Endothelial cell of umbilical vein (primary cell): Measurements from ENCODE around the gene ZNF385D. TPM values are rescaled to one million over a fixed set of nuclear protein-coding genes. Genes with fewer than 3 reads are reported as not detected.

Source experiments
- BruUV-seq: library from RNA; stranded (reverse); fragments of 400-500 nt; replicated peaks from 2 replicates; lab custom pipeline; 2021; lab: Mats Ljungman, UMichigan
- CTCF ChIA-PET: fragments of 300-600, 350-600 bp; sonication (Branson Sonifier 250); formaldehyde crosslinking; loops from one replicate; lab custom pipeline; 2021; ENCODE audit warnings: antibody characterized with exemption, inconsistent platforms; lab: Charles Lee
- POLR2A ChIA-PET: fragments of 300-600, 350-600 bp; sonication (Branson Sonifier 250); formaldehyde crosslinking; loops from one replicate; lab custom pipeline; 2021; ENCODE audit warnings: antibody characterized with exemption, inconsistent platforms; lab: Charles Lee
- DNase-seq: peaks from one replicate; pipeline ENCODE4 v3.0.0-alpha.2; 2011; ENCODE audit warnings: low read depth, low spot score
- FAIRE-seq: peaks from 2 replicates; lab custom pipeline; 2011; peaks lifted over from hg19 to GRCh38; lab: Jason Lieb, UNC
- H2AFZ ChIP-seq: 2 replicates; pipeline ENCODE4 v1.6.0; 2012; ENCODE audit warnings: low read depth, low read length, control low read depth, inconsistent platforms
- H3K27ac ChIP-seq: 2 replicates; pipeline ENCODE4 v1.5.1; 2011; ENCODE audit warnings: low read depth, mild to moderate bottlenecking, control low read depth, low read length, moderate library complexity; ENCODE audit not compliant: insufficient read depth
- H3K27me3 ChIP-seq, 2 experiments: 2 replicates each; pipeline versions ENCODE4 v1.6.0 to v1.6.1; 2011; ENCODE audit warnings: low read length in 2 of 2, mixed read lengths in 1 of 2; ENCODE audit not compliant: control insufficient read depth in 2 of 2, insufficient read depth in 2 of 2
- H3K36me3 ChIP-seq, 2 experiments: 2 replicates in 1 of 2; 3 replicates in 1 of 2; pipeline ENCODE4 v1.5.1; 2011; ENCODE audit warnings: low read length in 2 of 2, mild to moderate bottlenecking in 1 of 2, moderate library complexity in 1 of 2; ENCODE audit not compliant: control insufficient read depth in 2 of 2, insufficient read depth in 2 of 2; ENCODE audit errors: extremely low read depth in 1 of 2
- H3K4me1 ChIP-seq: 3 replicates; pipeline ENCODE4 v1.5.1; 2011; ENCODE audit warnings: mild to moderate bottlenecking, low read length; ENCODE audit not compliant: control insufficient read depth, insufficient read depth; ENCODE audit errors: extremely low read depth
- H3K4me2 ChIP-seq: 2 replicates; pipeline ENCODE4 v1.6.1; 2011; ENCODE audit warnings: low read length, control low read depth, mixed read lengths; ENCODE audit not compliant: insufficient read depth
- H3K4me3 ChIP-seq, 3 experiments: fragments of 200-600 bp in 1 of 3; sonication (generic), shearing (Covaris generic) in 1 of 3; replicated peaks in 1 of 3; 2 replicates each; pipeline ENCODE4 v1.5.1; 2011 to 2016; ENCODE audit warnings: control low read depth in 3 of 3, low read length in 3 of 3, mild to moderate bottlenecking in 2 of 3, inconsistent platforms in 1 of 3, low read depth in 1 of 3, moderate library complexity in 1 of 3; ENCODE audit not compliant: insufficient read depth in 1 of 3
- H3K79me2 ChIP-seq: 2 replicates; pipeline ENCODE4 v1.6.0; 2012; ENCODE audit warnings: low read length, inconsistent platforms; ENCODE audit not compliant: control insufficient read depth, insufficient read depth
- H3K9ac ChIP-seq: replicated peaks from 2 replicates; pipeline ENCODE3; 2011; ENCODE audit warnings: low read length, control low read depth; ENCODE audit not compliant: insufficient read depth; ENCODE audit errors: extremely low read depth
- H3K9me1 ChIP-seq: replicated peaks from 3 replicates; pipeline ENCODE4 v1.6.0; 2011; ENCODE audit warnings: mild to moderate bottlenecking, low read length; ENCODE audit not compliant: control insufficient read depth, insufficient read depth; ENCODE audit errors: extremely low read depth
- H3K9me3 ChIP-seq: replicated peaks from 2 replicates; pipeline ENCODE4 v1.5.1; 2012; ENCODE audit warnings: low read length, inconsistent platforms; ENCODE audit not compliant: control insufficient read depth, insufficient read depth
- H4K20me1 ChIP-seq: replicated peaks from 2 replicates; pipeline ENCODE3; 2011; ENCODE audit warnings: mild to moderate bottlenecking, low read length; ENCODE audit not compliant: control insufficient read depth, insufficient read depth; ENCODE audit errors: extremely low read depth
- EZH2 ChIP-seq: IDR thresholded peaks from 2 replicates; pipeline ENCODE4 v1.6.1; 2012; ENCODE audit warnings: borderline replicate concordance, low read depth, mild to moderate bottlenecking, moderate library complexity, low read length, inconsistent platforms; ENCODE audit not compliant: severe bottlenecking
- FOS ChIP-seq: IDR thresholded peaks from 2 replicates; pipeline ENCODE4 v1.6.1; 2011; ENCODE audit warnings: mild to moderate bottlenecking, low read length, moderate library complexity, borderline replicate concordance; ENCODE audit not compliant: insufficient read depth
- GATA2 ChIP-seq: IDR thresholded peaks from 2 replicates; pipeline ENCODE4 v1.7.0; 2011; ENCODE audit warnings: low read depth, mild to moderate bottlenecking, moderate library complexity, mixed read lengths, low read length; ENCODE audit not compliant: insufficient read length, insufficient read depth
- JUN ChIP-seq: IDR thresholded peaks from 2 replicates; pipeline ENCODE4 v1.6.1; 2011; ENCODE audit warnings: borderline replicate concordance, low read depth; ENCODE audit not compliant: insufficient read length, insufficient read depth
- MAX ChIP-seq: IDR thresholded peaks from 2 replicates; pipeline ENCODE4 v1.6.1; 2011; ENCODE audit not compliant: insufficient read depth, insufficient read length
- MYC ChIP-seq: IDR thresholded peaks from one replicate; pipeline ENCODE4 v1.6.1; 2011; ENCODE audit warnings: mild to moderate bottlenecking, low read depth, low read length
- POLR2A ChIP-seq: IDR thresholded peaks from 2 replicates; pipeline ENCODE4 v1.6.1; 2012; ENCODE audit warnings: low read depth, mild to moderate bottlenecking, control low read depth, low read length
- POLR2AphosphoS5 ChIP-seq: IDR thresholded peaks from 2 replicates; pipeline ENCODE4 v1.6.1; 2012; ENCODE audit warnings: low read depth, mild to moderate bottlenecking, control low read depth, low read length, moderate library complexity; ENCODE audit not compliant: insufficient read depth
- dilution Hi-C: fragments of 300-500 bp; cut with MboI; formaldehyde crosslinking; loops from one replicate; pipeline ENCODE4 v1.15.0; 2019; ENCODE audit warnings: low sequenced_read_pairs; ENCODE audit not compliant: extremely low pct_ligation_motif_present
- intact Hi-C: fragments of 100-400 bp; cut with micrococcal nuclease; formaldehyde crosslinking; loops from one replicate; pipeline ENCODE4 v1.10.0; 2022
- polyA plus RNA-seq, 4 experiments: library from polyadenylated mRNA; depleted of rRNA in 3 of 4; stranded (reverse) in 3 of 4; unstranded in 1 of 4; fragments of >200 nt; gene quantifications; 2 replicates each; pipeline versions ENCODE4 v1.2.1 to v1.2.3, GENCODE V29; 2011 to 2012; ENCODE audit warnings: missing spikeins in 1 of 4
- total RNA-seq: library from RNA; stranded (reverse); gene quantifications from 2 replicates; pipeline ENCODE4 v1.2.3, GENCODE V29; 2021
- TF ChIP-seq, protein P1 (sequence below), 2 donors: IDR thresholded peaks; 1 replicate in 1 of 2; 2 replicates in 1 of 2; pipeline ENCODE4 v1.5.1; 2011; ENCODE audit warnings: low read length in 2 of 2, mild to moderate bottlenecking in 2 of 2, moderate library complexity in 2 of 2, control low read depth in 1 of 2, inconsistent platforms in 1 of 2, low read depth in 1 of 2; ENCODE audit not compliant: insufficient read depth in 1 of 2; ENCODE audit errors: extremely low read depth in 1 of 2

ZNF385D gene
- total and polyA plus RNA-seq, 2 donors (not counting 3 experiments of a cell fraction or from before 2014, with no cell fraction given), result not detected

DNA sequence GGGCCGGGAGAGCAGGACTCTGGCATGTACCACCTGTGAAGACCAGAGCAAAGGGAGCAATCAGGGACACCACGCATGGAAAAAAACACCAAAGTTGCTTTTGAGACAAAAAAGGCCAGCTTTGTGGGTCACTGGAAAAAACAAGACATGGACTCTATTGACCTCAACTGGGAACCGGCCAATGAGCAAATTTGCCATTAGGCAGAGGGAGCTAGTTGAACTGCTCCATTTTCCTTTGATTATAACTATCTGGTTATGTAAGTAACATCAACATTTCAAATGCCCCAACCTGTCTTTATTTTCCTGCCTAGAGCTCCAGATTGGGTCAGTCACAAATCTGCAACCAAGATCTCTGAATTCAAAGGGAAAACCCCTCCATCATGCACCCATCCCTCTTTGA, 86.0 kb downstream of the ZNF385D start:
- POLR2A ChIA-PET, result no interaction called here
- DNase-seq, result no peak
- no peak for FAIRE-seq
- no peaks in the 10 kb centered on the region for H3K9me1 ChIP-seq
- intact Hi-C loops, result no loop called here
- BruUV-seq, result no TSS peak
- H2AFZ ChIP-seq, result no peak overlapping the region
- no peak overlapping the region for H3K4me3 ChIP-seq
- H3K27me3 ChIP-seq, result peaks cover 0 to 3% of the 10 kb centered on the region in 2 experiments
- CTCF ChIA-PET, result no interaction called here
- no peak overlapping the region for H3K9ac ChIP-seq
- no peaks in the 10 kb centered on the region for H4K20me1 ChIP-seq
- H3K4me2 ChIP-seq, result no peak overlapping the region
- TF ChIP-seq POLR2A, result no peak
- no peak for TF ChIP-seq MYC
- TF ChIP-seq JUN, result no peak
- TF ChIP-seq FOS, result no peak
- no peak for TF ChIP-seq POLR2AphosphoS5
- TF ChIP-seq MAX, result no peak
- no peak for TF ChIP-seq EZH2
- TF ChIP-seq, protein P1, sequence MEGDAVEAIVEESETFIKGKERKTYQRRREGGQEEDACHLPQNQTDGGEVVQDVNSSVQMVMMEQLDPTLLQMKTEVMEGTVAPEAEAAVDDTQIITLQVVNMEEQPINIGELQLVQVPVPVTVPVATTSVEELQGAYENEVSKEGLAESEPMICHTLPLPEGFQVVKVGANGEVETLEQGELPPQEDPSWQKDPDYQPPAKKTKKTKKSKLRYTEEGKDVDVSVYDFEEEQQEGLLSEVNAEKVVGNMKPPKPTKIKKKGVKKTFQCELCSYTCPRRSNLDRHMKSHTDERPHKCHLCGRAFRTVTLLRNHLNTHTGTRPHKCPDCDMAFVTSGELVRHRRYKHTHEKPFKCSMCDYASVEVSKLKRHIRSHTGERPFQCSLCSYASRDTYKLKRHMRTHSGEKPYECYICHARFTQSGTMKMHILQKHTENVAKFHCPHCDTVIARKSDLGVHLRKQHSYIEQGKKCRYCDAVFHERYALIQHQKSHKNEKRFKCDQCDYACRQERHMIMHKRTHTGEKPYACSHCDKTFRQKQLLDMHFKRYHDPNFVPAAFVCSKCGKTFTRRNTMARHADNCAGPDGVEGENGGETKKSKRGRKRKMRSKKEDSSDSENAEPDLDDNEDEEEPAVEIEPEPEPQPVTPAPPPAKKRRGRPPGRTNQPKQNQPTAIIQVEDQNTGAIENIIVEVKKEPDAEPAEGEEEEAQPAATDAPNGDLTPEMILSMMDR (IDR thresholded peaks at IDR 0.05; ENCODE audit: extremely low read depth in 1 of 2, insufficient read depth in 1 of 2, low read depth in 1 of 2, low read length in 2 of 2), result no peak
- TF ChIP-seq GATA2, result no peak
- dilution Hi-C loops, result no loop called here
- no peaks in the 10 kb centered on the region for H3K79me2 ChIP-seq
- H3K36me3 ChIP-seq, result no peaks in the 10 kb centered on the region
- H3K9me3 ChIP-seq, result no peaks in the 10 kb centered on the region
- H3K27ac ChIP-seq, result no peak overlapping the region
- no peaks in the 10 kb centered on the region for H3K4me1 ChIP-seq
